GM23338 (cell line): ENCODE results near the gene PATE4. TPM values are rescaled to one million over a fixed set of nuclear protein-coding genes. Genes with fewer than 3 reads are reported as not detected.
A peak's percentile ranks its signal among the peaks of the same experiment; 100 is the strongest.

Experiments used
- ATAC-seq: fragments of 200-7000 bp; cut with Tn5 transposase; 3 replicates; pipeline ENCODE4 v1.9.1; 2020
- DNase-seq: peaks from one replicate; pipeline ENCODE4 v3.0.0-alpha.2; 2015; ENCODE audit warnings: low spot score
- H2AFZ ChIP-seq: fragments of 200-600 bp; sonication (generic); 2 replicates; pipeline ENCODE4 v1.8.0; 2016; ENCODE audit warnings: antibody characterized with exemption, mild to moderate bottlenecking, moderate library complexity
- H3F3A ChIP-seq: fragments of 200-600 bp; sonication (generic); replicated peaks from 2 replicates; pipeline ENCODE4 v1.8.0; 2017; ENCODE audit warnings: antibody characterized with exemption, mixed run types, low read depth
- H3K27ac ChIP-seq: fragments of 200-600 bp; sonication (generic); 2 replicates; pipeline ENCODE4 v1.6.1; 2016; ENCODE audit warnings: low read depth
- H3K27me3 ChIP-seq: fragments of 200-600 bp; sonication (generic); 2 replicates; pipeline ENCODE4 v1.8.0; 2016; ENCODE audit warnings: mild to moderate bottlenecking, mixed run types, moderate library complexity; ENCODE audit not compliant: insufficient read depth
- H3K36me3 ChIP-seq: fragments of 200-600 bp; sonication (generic); 2 replicates; pipeline ENCODE4 v1.8.0; 2016; ENCODE audit warnings: mild to moderate bottlenecking; ENCODE audit not compliant: insufficient read depth
- H3K4me1 ChIP-seq: fragments of 200-600 bp; sonication (generic); 2 replicates; pipeline ENCODE4 v1.8.0; 2016; ENCODE audit warnings: mild to moderate bottlenecking, moderate library complexity; ENCODE audit not compliant: insufficient read depth
- H3K4me2 ChIP-seq: fragments of 200-600 bp; sonication (generic); 2 replicates; pipeline ENCODE4 v1.7.1; 2017; ENCODE audit warnings: mixed run types
- H3K4me3 ChIP-seq: fragments of 200-600 bp; sonication (generic); 2 replicates; pipeline ENCODE4 v1.6.1; 2016; ENCODE audit warnings: mixed run types
- H3K79me2 ChIP-seq: fragments of 200-600 bp; sonication (generic); replicated peaks from 2 replicates; pipeline ENCODE4 v1.8.0; 2017; ENCODE audit warnings: mild to moderate bottlenecking; ENCODE audit not compliant: insufficient read depth
- H3K9me2 ChIP-seq: fragments of 200-600 bp; sonication (generic); 2 replicates; pipeline ENCODE4 v1.8.0; 2017; ENCODE audit not compliant: insufficient read depth
- H4K20me1 ChIP-seq: fragments of 200-600 bp; sonication (generic); replicated peaks from 2 replicates; pipeline ENCODE4 v1.8.0; 2017; ENCODE audit warnings: mild to moderate bottlenecking; ENCODE audit not compliant: insufficient read depth
- H3K27ac Mint-ChIP-seq: 2 replicates; pipeline ENCODE4 v1.8.0; 2020; ENCODE audit warnings: inconsistent platforms, mild to moderate bottlenecking, moderate library complexity, mixed read lengths
- H3K27me3 Mint-ChIP-seq: 3 replicates; pipeline ENCODE4 v1.8.0; 2022; ENCODE audit warnings: low read depth, mild to moderate bottlenecking, moderate library complexity, mixed read lengths, inconsistent platforms; ENCODE audit not compliant: insufficient read depth, poor library complexity
- H3K36me3 Mint-ChIP-seq: 3 replicates; pipeline ENCODE4 v1.8.0; 2021; ENCODE audit warnings: low read depth, mild to moderate bottlenecking, inconsistent platforms, moderate library complexity, mixed read lengths
- H3K4me1 Mint-ChIP-seq: 3 replicates; pipeline ENCODE4 v1.8.0; 2020; ENCODE audit warnings: mild to moderate bottlenecking, inconsistent platforms, mixed read lengths
- H3K4me3 Mint-ChIP-seq: 3 replicates; pipeline ENCODE4 v1.8.0; 2021; ENCODE audit warnings: moderate library complexity, mild to moderate bottlenecking, inconsistent platforms, mixed read lengths
- H3K9me3 Mint-ChIP-seq: 3 replicates; pipeline ENCODE4 v1.8.0; 2020; ENCODE audit warnings: moderate library complexity, mild to moderate bottlenecking, inconsistent platforms, mixed read lengths
- CREB1 ChIP-seq: fragments of 250-450 bp; sonication (Bioruptor Pico); IDR thresholded peaks from 2 replicates; pipeline ENCODE4 v1.5.0; 2020; ENCODE audit warnings: low read depth, mild to moderate bottlenecking, moderate library complexity
- EZH2 ChIP-seq: fragments of 200-600 bp; sonication (generic); IDR thresholded peaks from one replicate; pipeline ENCODE4 v1.8.0; 2017; ENCODE audit warnings: antibody characterized with exemption, mild to moderate bottlenecking, low read depth; ENCODE audit not compliant: unreplicated experiment
- EZH2phosphoT487 ChIP-seq: fragments of 200-600 bp; sonication (generic); IDR thresholded peaks from one replicate; pipeline ENCODE4 v1.8.1; 2018; ENCODE audit warnings: antibody characterized with exemption; ENCODE audit not compliant: unreplicated experiment
- JUNB ChIP-seq: IDR thresholded peaks from one replicate; pipeline ENCODE4 v1.6.1; 2016; ENCODE audit warnings: antibody characterized with exemption; ENCODE audit not compliant: unreplicated experiment
- NANOG ChIP-seq: IDR thresholded peaks from 2 replicates; pipeline ENCODE4 v1.6.1; 2016; ENCODE audit warnings: antibody characterized with exemption, borderline replicate concordance
- POLR2AphosphoS5 ChIP-seq: IDR thresholded peaks from 2 replicates; pipeline ENCODE4 v1.6.1; 2016; ENCODE audit warnings: antibody characterized with exemption, low read depth
- STAT1 ChIP-seq: IDR thresholded peaks from one replicate; pipeline ENCODE4 v1.6.1; 2016; ENCODE audit warnings: antibody characterized with exemption; ENCODE audit not compliant: unreplicated experiment
- ZNF114 ChIP-seq: fragments of 250-450 bp; sonication (Bioruptor Pico); IDR thresholded peaks from 2 replicates; pipeline ENCODE4 v1.5.0; 2020; ENCODE audit warnings: mild to moderate bottlenecking, moderate library complexity
- ZNF331 ChIP-seq: fragments of 250-450 bp; sonication (Bioruptor Pico); IDR thresholded peaks from 2 replicates; pipeline ENCODE4 v1.5.0; 2020; ENCODE audit warnings: low read depth, mild to moderate bottlenecking, moderate library complexity
- polyA plus RNA-seq: library from polyadenylated mRNA; unstranded; fragments of >200 nt; fragmentation: Nextera tagmentation; extraction: Ambion mirVana; gene quantifications from 2 replicates; pipeline ENCODE4 v1.2.1, GENCODE V29; 2016
- total RNA-seq: library from RNA; depleted of rRNA; stranded (reverse); fragments of >200 nt; shearing (Covaris generic); gene quantifications from 2 replicates; pipeline ENCODE4 v1.2.3, GENCODE V29; 2014
- TF ChIP-seq, protein P1 (sequence below): fragments of 250-450 bp; sonication (Bioruptor Pico); IDR thresholded peaks from 2 replicates; pipeline ENCODE4 v1.5.0; 2020; ENCODE audit warnings: mild to moderate bottlenecking, moderate library complexity
- TF ChIP-seq, protein P2 (sequence below), 2 experiments: fragments of 200-600 bp in 1 of 2; sonication (generic) in 1 of 2; conservative IDR thresholded peaks; 2 replicates each; pipeline versions ENCODE4 v1.5.1 to v1.6.1; 2016 to 2017; ENCODE audit warnings: antibody characterized with exemption in 2 of 2, low read depth in 2 of 2, mild to moderate bottlenecking in 2 of 2, moderate library complexity in 1 of 2
- TF ChIP-seq, protein P3 (sequence below): IDR thresholded peaks from 2 replicates; pipeline ENCODE4 v1.6.1; 2016; ENCODE audit warnings: antibody characterized with exemption
- TF ChIP-seq, protein P4 (sequence below): IDR thresholded peaks from one replicate; pipeline ENCODE4 v1.6.1; 2018; ENCODE audit warnings: antibody characterized with exemption; ENCODE audit not compliant: unreplicated experiment

Gene PATE4
- total and polyA plus RNA-seq, 2 experiments from 2014 or later, result not detected

DNA sequence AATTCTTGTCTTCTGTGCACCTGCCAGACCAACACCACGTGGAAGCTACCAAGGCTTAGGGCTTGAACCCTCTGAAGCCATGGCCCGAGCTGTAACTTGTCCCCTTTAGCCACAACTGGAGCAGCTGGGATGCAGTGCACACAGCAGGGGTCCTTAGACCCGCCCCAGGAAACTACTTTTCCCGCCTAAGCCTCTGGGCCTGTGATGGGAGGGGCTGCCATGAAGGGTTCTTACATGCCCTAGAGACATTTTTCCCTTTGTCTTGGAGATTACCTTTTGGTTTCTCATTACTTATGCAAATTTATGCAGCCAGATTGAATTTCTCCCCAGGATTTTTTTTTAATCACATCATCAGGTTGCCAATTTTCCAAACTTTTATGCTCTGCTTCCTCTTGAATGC is 35.5 kb upstream of the PATE4 start:
- peaks cover 17% of the 10 kb centered on the region for H3K9me2 ChIP-seq
- H3K4me3 ChIP-seq, result no peak overlapping the region
- peaks cover 10% of the 10 kb centered on the region; the same call in 1 of the 2 replicates for H3K4me1 ChIP-seq
- ATAC-seq (peak; percentile 53), DNase-seq (peak; percentile 53)
- Mint-ChIP-seq H3K27ac (no peak overlapping the region), H3K27me3 (no peaks in the 10 kb centered on the region), H3K36me3 (peaks cover 4% of the 10 kb centered on the region; the same call in 2 of the 3 replicates), H3K4me1 (peaks cover 12% of the 10 kb centered on the region), H3K9me3 (peaks cover 32% of the 10 kb centered on the region), H3K4me3 (no peak overlapping the region)
- H2AFZ ChIP-seq, result no peak overlapping the region
- no peaks in the 10 kb centered on the region for H4K20me1 ChIP-seq
- H3K36me3 ChIP-seq, result peaks cover 6% of the 10 kb centered on the region; the same call in 1 of the 2 replicates
- H3K79me2 ChIP-seq, result no peaks in the 10 kb centered on the region
- H3K4me2 ChIP-seq, result no peak overlapping the region
- TF ChIP-seq EZH2phosphoT487, result no peak
- TF ChIP-seq, protein P1, sequence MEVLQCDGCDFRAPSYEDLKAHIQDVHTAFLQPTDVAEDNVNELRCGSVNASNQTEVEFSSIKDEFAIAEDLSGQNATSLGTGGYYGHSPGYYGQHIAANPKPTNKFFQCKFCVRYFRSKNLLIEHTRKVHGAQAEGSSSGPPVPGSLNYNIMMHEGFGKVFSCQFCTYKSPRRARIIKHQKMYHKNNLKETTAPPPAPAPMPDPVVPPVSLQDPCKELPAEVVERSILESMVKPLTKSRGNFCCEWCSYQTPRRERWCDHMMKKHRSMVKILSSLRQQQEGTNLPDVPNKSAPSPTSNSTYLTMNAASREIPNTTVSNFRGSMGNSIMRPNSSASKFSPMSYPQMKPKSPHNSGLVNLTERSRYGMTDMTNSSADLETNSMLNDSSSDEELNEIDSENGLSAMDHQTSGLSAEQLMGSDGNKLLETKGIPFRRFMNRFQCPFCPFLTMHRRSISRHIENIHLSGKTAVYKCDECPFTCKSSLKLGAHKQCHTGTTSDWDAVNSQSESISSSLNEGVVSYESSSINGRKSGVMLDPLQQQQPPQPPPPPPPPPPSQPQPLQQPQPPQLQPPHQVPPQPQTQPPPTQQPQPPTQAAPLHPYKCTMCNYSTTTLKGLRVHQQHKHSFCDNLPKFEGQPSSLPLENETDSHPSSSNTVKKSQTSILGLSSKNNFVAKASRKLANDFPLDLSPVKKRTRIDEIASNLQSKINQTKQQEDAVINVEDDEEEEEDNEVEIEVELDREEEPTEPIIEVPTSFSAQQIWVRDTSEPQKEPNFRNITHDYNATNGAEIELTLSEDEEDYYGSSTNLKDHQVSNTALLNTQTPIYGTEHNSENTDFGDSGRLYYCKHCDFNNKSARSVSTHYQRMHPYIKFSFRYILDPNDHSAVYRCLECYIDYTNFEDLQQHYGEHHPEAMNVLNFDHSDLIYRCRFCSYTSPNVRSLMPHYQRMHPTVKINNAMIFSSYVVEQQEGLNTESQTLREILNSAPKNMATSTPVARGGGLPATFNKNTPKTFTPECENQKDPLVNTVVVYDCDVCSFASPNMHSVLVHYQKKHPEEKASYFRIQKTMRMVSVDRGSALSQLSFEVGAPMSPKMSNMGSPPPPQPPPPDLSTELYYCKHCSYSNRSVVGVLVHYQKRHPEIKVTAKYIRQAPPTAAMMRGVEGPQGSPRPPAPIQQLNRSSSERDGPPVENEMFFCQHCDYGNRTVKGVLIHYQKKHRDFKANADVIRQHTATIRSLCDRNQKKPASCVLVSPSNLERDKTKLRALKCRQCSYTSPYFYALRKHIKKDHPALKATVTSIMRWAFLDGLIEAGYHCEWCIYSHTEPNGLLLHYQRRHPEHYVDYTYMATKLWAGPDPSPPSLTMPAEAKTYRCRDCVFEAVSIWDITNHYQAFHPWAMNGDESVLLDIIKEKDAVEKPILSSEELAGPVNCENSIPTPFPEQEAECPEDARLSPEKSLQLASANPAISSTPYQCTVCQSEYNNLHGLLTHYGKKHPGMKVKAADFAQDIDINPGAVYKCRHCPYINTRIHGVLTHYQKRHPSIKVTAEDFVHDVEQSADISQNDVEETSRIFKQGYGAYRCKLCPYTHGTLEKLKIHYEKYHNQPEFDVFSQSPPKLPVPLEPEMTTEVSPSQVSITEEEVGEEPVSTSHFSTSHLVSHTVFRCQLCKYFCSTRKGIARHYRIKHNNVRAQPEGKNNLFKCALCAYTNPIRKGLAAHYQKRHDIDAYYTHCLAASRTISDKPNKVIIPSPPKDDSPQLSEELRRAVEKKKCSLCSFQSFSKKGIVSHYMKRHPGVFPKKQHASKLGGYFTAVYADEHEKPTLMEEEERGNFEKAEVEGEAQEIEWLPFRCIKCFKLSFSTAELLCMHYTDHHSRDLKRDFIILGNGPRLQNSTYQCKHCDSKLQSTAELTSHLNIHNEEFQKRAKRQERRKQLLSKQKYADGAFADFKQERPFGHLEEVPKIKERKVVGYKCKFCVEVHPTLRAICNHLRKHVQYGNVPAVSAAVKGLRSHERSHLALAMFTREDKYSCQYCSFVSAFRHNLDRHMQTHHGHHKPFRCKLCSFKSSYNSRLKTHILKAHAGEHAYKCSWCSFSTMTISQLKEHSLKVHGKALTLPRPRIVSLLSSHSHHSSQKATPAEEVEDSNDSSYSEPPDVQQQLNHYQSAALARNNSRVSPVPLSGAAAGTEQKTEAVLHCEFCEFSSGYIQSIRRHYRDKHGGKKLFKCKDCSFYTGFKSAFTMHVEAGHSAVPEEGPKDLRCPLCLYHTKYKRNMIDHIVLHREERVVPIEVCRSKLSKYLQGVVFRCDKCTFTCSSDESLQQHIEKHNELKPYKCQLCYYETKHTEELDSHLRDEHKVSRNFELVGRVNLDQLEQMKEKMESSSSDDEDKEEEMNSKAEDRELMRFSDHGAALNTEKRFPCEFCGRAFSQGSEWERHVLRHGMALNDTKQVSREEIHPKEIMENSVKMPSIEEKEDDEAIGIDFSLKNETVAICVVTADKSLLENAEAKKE (CRISPR knock-in tag), result no peak
- no peak for TF ChIP-seq NANOG
- no peak for TF ChIP-seq ZNF331 (CRISPR knock-in tag)
- TF ChIP-seq CREB1 (CRISPR knock-in tag), result no peak
- no peak for TF ChIP-seq STAT1
- TF ChIP-seq, protein P2, sequence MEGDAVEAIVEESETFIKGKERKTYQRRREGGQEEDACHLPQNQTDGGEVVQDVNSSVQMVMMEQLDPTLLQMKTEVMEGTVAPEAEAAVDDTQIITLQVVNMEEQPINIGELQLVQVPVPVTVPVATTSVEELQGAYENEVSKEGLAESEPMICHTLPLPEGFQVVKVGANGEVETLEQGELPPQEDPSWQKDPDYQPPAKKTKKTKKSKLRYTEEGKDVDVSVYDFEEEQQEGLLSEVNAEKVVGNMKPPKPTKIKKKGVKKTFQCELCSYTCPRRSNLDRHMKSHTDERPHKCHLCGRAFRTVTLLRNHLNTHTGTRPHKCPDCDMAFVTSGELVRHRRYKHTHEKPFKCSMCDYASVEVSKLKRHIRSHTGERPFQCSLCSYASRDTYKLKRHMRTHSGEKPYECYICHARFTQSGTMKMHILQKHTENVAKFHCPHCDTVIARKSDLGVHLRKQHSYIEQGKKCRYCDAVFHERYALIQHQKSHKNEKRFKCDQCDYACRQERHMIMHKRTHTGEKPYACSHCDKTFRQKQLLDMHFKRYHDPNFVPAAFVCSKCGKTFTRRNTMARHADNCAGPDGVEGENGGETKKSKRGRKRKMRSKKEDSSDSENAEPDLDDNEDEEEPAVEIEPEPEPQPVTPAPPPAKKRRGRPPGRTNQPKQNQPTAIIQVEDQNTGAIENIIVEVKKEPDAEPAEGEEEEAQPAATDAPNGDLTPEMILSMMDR (conservative IDR thresholded peaks at IDR 0.05; ENCODE audit: low read depth in 2 of 2), result no peak
- no peak for TF ChIP-seq POLR2AphosphoS5
- TF ChIP-seq JUNB, result no peak
- TF ChIP-seq, protein P3, sequence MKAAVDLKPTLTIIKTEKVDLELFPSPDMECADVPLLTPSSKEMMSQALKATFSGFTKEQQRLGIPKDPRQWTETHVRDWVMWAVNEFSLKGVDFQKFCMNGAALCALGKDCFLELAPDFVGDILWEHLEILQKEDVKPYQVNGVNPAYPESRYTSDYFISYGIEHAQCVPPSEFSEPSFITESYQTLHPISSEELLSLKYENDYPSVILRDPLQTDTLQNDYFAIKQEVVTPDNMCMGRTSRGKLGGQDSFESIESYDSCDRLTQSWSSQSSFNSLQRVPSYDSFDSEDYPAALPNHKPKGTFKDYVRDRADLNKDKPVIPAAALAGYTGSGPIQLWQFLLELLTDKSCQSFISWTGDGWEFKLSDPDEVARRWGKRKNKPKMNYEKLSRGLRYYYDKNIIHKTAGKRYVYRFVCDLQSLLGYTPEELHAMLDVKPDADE, result no peak
- TF ChIP-seq ZNF114 (CRISPR knock-in tag), result no peak
- TF ChIP-seq, protein P4, sequence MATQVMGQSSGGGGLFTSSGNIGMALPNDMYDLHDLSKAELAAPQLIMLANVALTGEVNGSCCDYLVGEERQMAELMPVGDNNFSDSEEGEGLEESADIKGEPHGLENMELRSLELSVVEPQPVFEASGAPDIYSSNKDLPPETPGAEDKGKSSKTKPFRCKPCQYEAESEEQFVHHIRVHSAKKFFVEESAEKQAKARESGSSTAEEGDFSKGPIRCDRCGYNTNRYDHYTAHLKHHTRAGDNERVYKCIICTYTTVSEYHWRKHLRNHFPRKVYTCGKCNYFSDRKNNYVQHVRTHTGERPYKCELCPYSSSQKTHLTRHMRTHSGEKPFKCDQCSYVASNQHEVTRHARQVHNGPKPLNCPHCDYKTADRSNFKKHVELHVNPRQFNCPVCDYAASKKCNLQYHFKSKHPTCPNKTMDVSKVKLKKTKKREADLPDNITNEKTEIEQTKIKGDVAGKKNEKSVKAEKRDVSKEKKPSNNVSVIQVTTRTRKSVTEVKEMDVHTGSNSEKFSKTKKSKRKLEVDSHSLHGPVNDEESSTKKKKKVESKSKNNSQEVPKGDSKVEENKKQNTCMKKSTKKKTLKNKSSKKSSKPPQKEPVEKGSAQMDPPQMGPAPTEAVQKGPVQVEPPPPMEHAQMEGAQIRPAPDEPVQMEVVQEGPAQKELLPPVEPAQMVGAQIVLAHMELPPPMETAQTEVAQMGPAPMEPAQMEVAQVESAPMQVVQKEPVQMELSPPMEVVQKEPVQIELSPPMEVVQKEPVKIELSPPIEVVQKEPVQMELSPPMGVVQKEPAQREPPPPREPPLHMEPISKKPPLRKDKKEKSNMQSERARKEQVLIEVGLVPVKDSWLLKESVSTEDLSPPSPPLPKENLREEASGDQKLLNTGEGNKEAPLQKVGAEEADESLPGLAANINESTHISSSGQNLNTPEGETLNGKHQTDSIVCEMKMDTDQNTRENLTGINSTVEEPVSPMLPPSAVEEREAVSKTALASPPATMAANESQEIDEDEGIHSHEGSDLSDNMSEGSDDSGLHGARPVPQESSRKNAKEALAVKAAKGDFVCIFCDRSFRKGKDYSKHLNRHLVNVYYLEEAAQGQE, result no peak
- no peak for TF ChIP-seq EZH2
- no peaks in the 10 kb centered on the region for H3K27me3 ChIP-seq
- H3K27ac ChIP-seq, result no peak overlapping the region
- H3F3A ChIP-seq, result no peaks in the 10 kb centered on the region
